Loucy (cell line): ENCODE data around the gene DEFB121.

Source experiments
- CTCF ChIP-seq: fragments of 200-600 bp; sonication (generic); conservative IDR thresholded peaks from 2 replicates; pipeline ENCODE4 v1.5.1; 2014; ENCODE audit warnings: mild to moderate bottlenecking, antibody characterized with exemption, low read length
- EZH2phosphoT487 ChIP-seq: fragments of 200-600 bp; IDR thresholded peaks from 2 replicates; pipeline ENCODE4 v1.6.1; 2018; ENCODE audit warnings: antibody characterized with exemption, mild to moderate bottlenecking, moderate library complexity, borderline replicate concordance

GRCh38 chr20:31363295-31363694 lies 42.7 kb downstream of the DEFB121 start:
- TF ChIP-seq CTCF (no peak), EZH2phosphoT487 (no peak)
